D721Med (cell line): ENCODE measurements around the gene GALNT10.

Experiments used
- DNase-seq: peaks from one replicate; pipeline ENCODE4 v3.0.0; 2011; ENCODE audit warnings: low spot score; ENCODE audit not compliant: insufficient read length
- FAIRE-seq: peaks from 2 replicates; lab custom pipeline; 2011; peaks lifted over from hg19 to GRCh38; lab: Jason Lieb, UNC
- CTCF ChIP-seq: IDR thresholded peaks from 2 replicates; pipeline ENCODE4 v1.5.1; 2012; ENCODE audit warnings: mild to moderate bottlenecking, control low read depth; ENCODE audit not compliant: insufficient read depth; ENCODE audit errors: missing control alignments

Gene GALNT10

GRCh38 chr5:154291917-154292316 is 101.4 kb downstream of the GALNT10 start:
- FAIRE-seq, result no peak
- no peak for TF ChIP-seq CTCF
- no peak for DNase-seq

- no peak for TF ChIP-seq CTCF
- DNase-seq, result no peak
- FAIRE-seq, result no peak
Measured at GRCh38 chr5:154293219-154293618, 102.7 kb downstream of the GALNT10 start.

DNA sequence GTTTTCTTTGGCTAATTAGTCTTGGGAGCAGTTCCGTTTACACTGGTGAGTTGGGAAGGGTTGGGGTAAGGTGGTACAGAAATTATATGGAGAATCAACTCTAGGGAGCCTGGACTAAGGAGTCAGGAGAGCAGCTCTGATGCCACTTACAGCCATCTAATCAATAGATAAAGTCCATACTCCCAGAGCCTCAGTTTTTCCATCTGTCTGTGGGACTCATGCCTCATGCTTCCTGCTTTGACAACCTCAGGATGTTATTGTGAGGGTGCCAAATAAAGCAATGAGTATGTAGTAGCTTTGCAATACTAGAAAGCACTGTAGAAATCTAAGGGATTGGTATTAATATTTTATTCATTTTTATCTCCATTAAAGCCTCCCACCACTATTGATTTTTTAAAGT is 105.0 kb downstream of the GALNT10 start:
- FAIRE-seq (no peak), DNase-seq (no peak)
- no peak for TF ChIP-seq CTCF

- FAIRE-seq (no peak), DNase-seq (no peak)
- no peak for TF ChIP-seq CTCF
Measured at GRCh38 chr5:154296525-154297159, 106.1 kb downstream of the GALNT10 start.

DNA sequence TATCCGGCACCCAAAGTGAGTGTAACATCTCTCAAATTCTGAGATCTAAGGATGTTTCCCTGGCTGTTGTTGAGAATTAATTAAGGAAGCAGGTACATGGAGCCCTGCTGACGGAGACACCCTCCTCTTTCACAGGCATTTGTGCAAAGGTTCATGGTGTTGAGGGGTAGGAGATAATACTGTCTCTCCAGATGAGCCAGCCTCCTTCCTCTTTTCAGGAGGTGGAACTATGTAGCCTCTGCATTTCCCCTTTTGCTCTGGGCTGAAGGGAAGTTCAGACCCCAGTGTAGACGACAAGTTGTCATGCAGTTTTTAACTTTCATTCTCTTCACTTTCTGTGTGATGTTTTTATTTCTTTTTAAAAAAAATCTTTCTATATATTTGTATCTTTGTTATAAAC is 107.5 kb downstream of the GALNT10 start:
- no peak for FAIRE-seq
- TF ChIP-seq CTCF, result no peak
- no peak for DNase-seq

DNA sequence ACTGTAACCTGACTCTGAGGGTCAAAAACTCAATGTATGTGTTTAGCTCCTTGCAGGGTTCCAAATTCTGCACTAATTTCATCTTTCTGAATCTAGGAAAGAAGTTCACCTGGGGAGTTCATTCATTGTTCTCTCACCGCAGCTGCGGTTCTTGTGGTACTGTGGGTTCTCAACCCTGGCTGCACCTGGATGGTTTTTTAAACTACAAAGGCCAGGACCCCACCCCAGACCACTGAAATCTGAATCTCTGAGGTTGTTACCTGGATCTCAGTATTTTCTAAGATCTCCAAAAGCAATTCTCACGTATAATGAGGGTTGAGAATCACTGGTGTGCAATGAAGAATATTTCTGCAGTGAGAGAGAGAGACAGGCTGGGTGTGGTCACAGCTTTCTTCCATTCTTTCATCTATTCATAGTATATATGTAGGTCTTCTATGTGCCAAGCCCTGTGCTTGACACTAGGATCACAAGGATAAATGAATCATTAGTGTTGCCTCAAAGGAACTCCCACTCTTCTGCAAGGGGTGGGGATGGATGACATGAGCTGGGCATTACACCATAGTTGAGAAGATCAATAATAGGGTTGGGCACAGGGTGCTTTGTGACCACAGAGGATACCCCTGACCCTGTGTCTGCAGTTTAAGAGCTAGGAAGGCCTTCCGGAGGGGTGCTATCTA is 109.8 kb downstream of the GALNT10 start:
- DNase-seq, result no peak
- FAIRE-seq, result no peak
- no peak for TF ChIP-seq CTCF

- FAIRE-seq, result no peak
- DNase-seq, result no peak
- no peak for TF ChIP-seq CTCF
Measured at GRCh38 chr5:154301726-154302125, 111.2 kb downstream of the GALNT10 start.
